ENCODE results near the gene CHRNB1.
A peak's percentile ranks its signal among the peaks of the same experiment; 100 is the strongest.

The CHRNB1 gene

DNA sequence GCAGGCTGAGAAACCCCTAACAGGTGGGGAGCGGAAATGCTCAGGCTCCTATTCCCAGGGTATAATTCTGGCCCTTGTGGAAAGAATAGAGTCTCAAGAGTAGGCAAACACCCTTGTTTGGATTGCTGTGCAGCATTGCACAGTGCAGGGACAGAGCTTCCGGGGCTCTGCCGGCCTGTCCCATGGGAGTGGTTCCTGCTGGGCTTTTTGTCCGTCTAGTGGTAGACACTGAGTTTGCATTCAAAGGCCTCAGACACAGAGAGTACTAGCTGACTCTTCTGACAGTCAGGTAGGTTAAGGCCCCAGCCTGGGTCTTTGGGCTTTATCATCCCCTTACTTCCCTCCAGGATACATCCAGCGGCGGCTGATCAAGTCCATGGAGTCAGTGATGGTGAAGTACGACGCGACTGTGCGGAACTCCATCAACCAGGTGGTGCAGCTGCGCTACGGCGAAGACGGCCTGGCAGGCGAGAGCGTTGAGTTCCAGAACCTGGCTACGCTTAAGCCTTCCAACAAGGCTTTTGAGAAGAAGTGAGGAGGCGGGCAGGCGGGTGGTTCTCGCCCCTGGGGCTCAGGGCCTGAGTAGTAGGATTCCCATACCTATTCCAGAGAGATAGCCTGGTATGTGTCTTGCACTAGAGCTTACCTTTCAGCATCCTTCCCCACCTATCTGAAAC lies 57.4 kb downstream of the CHRNB1 start:
- H4K20me1 ChIP-seq (ENCODE audit: insufficient read depth, low read length), result peaks cover 25% of the 10 kb centered on the region
- H3K9ac ChIP-seq (ENCODE audit: low read depth, low read length), result no peak overlapping the region
- H3K9me3 ChIP-seq (ENCODE audit: insufficient read depth, low read length, severe bottlenecking), result no peaks in the 10 kb centered on the region
- no peaks in the 10 kb centered on the region for H3K4me1 ChIP-seq (ENCODE audit: insufficient read depth, low read length)
- H3K27me3 ChIP-seq (ENCODE audit: insufficient read depth, low read length, poor library complexity), result no peaks in the 10 kb centered on the region
- no peak overlapping the region for H3K4me2 ChIP-seq (ENCODE audit: insufficient read depth, low read length)
- ATAC-seq (ENCODE audit: insufficient read depth, low read depth) (no peak; the same call in 2 of the 3 replicates), DNase-seq (no peak)
- H3K27ac ChIP-seq (ENCODE audit: low read length), result no peak overlapping the region
- no peak overlapping the region for H3K4me3 ChIP-seq (ENCODE audit: low read depth in 1 of 2, low read length in 2 of 2)
- H3K79me2 ChIP-seq (ENCODE audit: insufficient read depth, low read length), result peaks cover 5% of the 10 kb centered on the region; the same call in 1 of the 2 replicates
- TF ChIP-seq, protein P1, sequence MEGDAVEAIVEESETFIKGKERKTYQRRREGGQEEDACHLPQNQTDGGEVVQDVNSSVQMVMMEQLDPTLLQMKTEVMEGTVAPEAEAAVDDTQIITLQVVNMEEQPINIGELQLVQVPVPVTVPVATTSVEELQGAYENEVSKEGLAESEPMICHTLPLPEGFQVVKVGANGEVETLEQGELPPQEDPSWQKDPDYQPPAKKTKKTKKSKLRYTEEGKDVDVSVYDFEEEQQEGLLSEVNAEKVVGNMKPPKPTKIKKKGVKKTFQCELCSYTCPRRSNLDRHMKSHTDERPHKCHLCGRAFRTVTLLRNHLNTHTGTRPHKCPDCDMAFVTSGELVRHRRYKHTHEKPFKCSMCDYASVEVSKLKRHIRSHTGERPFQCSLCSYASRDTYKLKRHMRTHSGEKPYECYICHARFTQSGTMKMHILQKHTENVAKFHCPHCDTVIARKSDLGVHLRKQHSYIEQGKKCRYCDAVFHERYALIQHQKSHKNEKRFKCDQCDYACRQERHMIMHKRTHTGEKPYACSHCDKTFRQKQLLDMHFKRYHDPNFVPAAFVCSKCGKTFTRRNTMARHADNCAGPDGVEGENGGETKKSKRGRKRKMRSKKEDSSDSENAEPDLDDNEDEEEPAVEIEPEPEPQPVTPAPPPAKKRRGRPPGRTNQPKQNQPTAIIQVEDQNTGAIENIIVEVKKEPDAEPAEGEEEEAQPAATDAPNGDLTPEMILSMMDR (IDR thresholded peaks at IDR 0.05; ENCODE audit: borderline replicate concordance, extremely low read depth, low read length, poor library complexity, severe bottlenecking), result no peak
- TF ChIP-seq EZH2 (IDR thresholded peaks at IDR 0.05; ENCODE audit: borderline replicate concordance, low read depth, low read length, severe bottlenecking), result no peak
- no peak overlapping the region for H2AFZ ChIP-seq (ENCODE audit: low read depth, low read length)
- H3K36me3 ChIP-seq (ENCODE audit: insufficient read depth, low read length), result peaks cover 93% of the 10 kb centered on the region

DNA sequence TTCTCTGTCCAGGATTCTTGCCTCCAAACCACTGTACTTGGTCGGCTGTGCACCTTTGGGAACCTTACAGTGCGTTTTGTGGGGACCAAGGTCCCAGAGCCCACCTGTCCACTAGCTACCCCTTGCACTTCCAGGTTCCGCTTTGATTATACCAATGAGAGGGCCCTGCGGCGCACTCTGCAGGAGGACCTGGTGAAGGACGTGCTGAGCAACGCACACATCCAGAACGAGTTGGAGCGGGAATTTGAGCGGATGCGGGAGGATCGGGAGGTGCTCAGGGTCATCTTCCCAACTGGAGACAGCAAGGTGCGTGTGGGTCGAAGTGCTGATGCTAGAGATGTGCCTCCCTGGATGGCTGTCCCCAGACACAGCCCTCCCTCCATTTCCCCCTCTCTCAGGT lies 58.1 kb downstream of the CHRNB1 start:
- Histone ChIP-seq H4K20me1 (ENCODE audit: insufficient read depth, low read length) (peaks cover 20% of the 10 kb centered on the region; the same call in 1 of the 2 replicates), H3K4me2 (ENCODE audit: insufficient read depth, low read length) (no peak overlapping the region), H3K9ac (ENCODE audit: low read depth, low read length) (no peak overlapping the region), H3K9me3 (ENCODE audit: insufficient read depth, low read length, severe bottlenecking) (no peaks in the 10 kb centered on the region), H3K4me3 (ENCODE audit: low read depth in 1 of 2, low read length in 2 of 2) (no peak overlapping the region), H3K4me1 (ENCODE audit: insufficient read depth, low read length) (no peaks in the 10 kb centered on the region), H3K36me3 (ENCODE audit: insufficient read depth, low read length) (peaks cover 93% of the 10 kb centered on the region), H3K27ac (ENCODE audit: low read length) (no peak overlapping the region), H2AFZ (ENCODE audit: low read depth, low read length) (no peak overlapping the region), H3K27me3 (ENCODE audit: insufficient read depth, low read length, poor library complexity) (no peaks in the 10 kb centered on the region), H3K79me2 (ENCODE audit: insufficient read depth, low read length) (0 out of 2 replicates have a peak, but pooled peaks cover 2% of the 10 kb centered on the region)
- DNase-seq (peak; percentile 26), ATAC-seq (ENCODE audit: insufficient read depth, low read depth) (peak; percentile 55; the same call in 2 of the 3 replicates)
- no peak for TF ChIP-seq EZH2 (IDR thresholded peaks at IDR 0.05; ENCODE audit: borderline replicate concordance, low read depth, low read length, severe bottlenecking)
- TF ChIP-seq, protein P1 (IDR thresholded peaks at IDR 0.05; ENCODE audit: borderline replicate concordance, extremely low read depth, low read length, poor library complexity, severe bottlenecking), result peak; percentile 55

DNA sequence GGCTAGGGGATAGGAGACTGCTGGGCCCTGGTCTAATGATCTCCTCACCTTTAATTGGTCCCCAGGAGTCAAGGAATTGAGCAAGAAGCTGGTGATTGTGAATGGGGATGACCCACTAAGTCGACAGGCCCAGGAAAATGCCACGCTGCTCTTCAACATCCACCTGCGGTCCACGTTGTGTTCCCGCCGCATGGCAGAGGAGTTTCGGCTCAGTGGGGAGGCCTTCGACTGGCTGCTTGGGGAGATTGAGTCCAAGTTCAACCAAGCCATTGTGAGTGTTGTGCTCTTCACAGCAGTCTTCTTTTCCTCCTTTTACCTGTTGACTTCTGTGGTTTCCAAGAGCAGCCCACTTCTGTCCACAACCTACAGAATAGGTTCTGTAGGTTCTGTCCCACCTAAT lies 58.7 kb downstream of the CHRNB1 start:
- peaks cover 94% of the 10 kb centered on the region for H3K36me3 ChIP-seq (ENCODE audit: insufficient read depth, low read length)
- no peaks in the 10 kb centered on the region for H3K27me3 ChIP-seq (ENCODE audit: insufficient read depth, low read length, poor library complexity)
- H2AFZ ChIP-seq (ENCODE audit: low read depth, low read length), result no peak overlapping the region
- no peaks in the 10 kb centered on the region for H3K9me3 ChIP-seq (ENCODE audit: insufficient read depth, low read length, severe bottlenecking)
- DNase-seq (no peak), ATAC-seq (ENCODE audit: insufficient read depth, low read depth) (no peak)
- no peak overlapping the region for H3K9ac ChIP-seq (ENCODE audit: low read depth, low read length)
- TF ChIP-seq EZH2 (IDR thresholded peaks at IDR 0.05; ENCODE audit: borderline replicate concordance, low read depth, low read length, severe bottlenecking), result no peak
- H3K4me2 ChIP-seq (ENCODE audit: insufficient read depth, low read length), result no peak overlapping the region
- H4K20me1 ChIP-seq (ENCODE audit: insufficient read depth, low read length), result peaks cover 18% of the 10 kb centered on the region; the same call in 1 of the 2 replicates
- H3K79me2 ChIP-seq (ENCODE audit: insufficient read depth, low read length), result no peaks in the 10 kb centered on the region
- H3K4me1 ChIP-seq (ENCODE audit: insufficient read depth, low read length), result no peaks in the 10 kb centered on the region
- H3K4me3 ChIP-seq (ENCODE audit: low read depth in 1 of 2, low read length in 2 of 2), result no peak overlapping the region
- no peak overlapping the region for H3K27ac ChIP-seq (ENCODE audit: low read length)
